GM19193 (cell line): ENCODE results near the gene DNAH1.
A peak's percentile ranks its signal among the peaks of the same experiment; 100 is the strongest.

Experiments
- POLR2A ChIP-seq: IDR thresholded peaks from 4 replicates; pipeline ENCODE4 v1.6.1; 2011; ENCODE audit not compliant: insufficient read depth, insufficient read length; ENCODE audit errors: extremely low read depth

DNAH1 gene

DNA sequence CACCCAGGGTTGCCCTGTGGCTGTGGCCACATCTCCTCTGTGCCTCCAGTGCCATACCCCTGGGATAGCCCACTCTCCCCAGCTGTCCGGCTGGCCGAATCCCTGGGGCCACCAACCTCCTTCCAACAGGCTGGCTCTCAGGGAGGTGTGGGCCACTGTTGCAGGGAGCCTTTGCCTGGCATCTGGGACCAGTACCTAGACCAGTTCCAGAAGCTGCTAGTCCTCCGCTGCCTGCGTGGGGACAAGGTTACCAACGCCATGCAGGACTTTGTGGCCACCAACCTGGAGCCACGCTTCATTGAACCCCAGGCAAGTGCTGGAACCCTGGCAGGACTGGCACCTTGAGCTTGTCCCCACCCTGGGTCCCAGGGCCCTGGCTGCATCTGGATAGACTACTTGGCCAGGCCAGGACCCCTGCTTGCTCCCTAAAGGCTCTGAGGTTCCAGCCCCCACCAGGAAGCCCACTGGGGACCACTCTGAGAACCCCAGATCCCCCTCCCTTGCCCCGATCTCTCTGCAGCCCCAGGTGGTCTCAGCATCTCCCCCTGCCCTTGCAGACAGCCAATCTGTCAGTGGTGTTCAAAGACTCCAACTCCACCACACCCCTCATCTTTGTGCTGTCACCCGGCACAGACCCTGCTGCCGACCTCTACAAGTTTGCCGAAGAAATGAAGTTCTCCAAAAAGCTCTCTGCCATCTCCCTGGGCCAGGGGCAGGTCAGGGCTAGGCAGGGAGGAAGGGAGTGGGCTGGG, 78.8 kb downstream of the DNAH1 start:
- no peak for TF ChIP-seq POLR2A

DNA sequence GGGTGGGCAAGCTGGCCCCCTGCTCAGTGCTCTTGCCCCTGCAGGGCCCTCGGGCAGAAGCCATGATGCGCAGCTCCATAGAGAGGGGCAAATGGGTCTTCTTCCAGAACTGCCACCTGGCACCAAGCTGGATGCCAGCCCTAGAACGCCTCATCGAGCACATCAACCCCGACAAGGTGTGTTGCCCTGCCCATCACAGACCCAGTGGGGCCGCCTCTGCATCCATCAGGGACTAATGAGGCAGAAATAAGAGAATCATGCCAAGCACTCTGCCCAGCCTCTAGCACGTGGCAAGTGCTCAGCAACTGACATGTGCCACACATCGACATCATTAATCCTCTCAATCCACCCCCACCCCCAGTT, 79.4 kb downstream of the DNAH1 start:
- no peak for TF ChIP-seq POLR2A

DNA sequence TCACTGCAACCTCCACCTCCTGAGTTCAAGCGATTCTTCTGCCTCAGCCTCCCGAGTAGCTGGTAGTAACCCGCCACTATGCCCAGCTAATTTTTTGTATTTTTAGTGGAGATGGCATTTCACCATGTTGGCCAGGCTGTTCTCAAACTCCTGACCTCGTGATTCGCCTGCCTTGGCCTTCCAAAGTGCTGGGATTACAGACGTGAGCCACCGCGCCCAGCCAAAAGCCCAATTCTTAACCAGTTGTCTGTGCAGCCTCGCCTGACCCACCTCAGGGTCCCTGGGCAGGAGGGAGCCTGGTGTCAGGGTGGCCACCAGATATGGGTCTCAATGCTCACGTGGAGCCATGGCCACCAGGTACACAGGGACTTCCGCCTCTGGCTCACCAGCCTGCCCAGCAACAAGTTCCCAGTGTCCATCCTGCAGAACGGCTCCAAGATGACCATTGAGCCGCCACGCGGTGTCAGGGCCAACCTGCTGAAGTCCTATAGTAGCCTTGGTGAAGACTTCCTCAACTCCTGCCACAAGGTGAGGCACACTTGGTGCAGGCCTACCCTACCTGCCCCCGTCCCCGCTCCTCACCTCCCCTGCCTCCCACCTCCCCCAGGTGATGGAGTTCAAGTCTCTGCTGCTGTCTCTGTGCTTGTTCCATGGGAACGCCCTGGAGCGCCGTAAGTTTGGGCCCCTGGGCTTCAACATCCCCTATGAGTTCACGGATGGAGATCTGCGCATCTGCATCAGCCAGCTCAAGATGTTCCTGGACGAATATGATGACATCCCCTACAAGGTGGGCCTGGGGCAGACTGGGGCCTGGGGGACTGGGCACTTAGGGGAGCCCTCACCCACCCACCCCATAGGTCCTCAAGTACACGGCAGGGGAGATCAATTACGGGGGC, 80.1 kb downstream of the DNAH1 start:
- no peak for TF ChIP-seq POLR2A

DNA sequence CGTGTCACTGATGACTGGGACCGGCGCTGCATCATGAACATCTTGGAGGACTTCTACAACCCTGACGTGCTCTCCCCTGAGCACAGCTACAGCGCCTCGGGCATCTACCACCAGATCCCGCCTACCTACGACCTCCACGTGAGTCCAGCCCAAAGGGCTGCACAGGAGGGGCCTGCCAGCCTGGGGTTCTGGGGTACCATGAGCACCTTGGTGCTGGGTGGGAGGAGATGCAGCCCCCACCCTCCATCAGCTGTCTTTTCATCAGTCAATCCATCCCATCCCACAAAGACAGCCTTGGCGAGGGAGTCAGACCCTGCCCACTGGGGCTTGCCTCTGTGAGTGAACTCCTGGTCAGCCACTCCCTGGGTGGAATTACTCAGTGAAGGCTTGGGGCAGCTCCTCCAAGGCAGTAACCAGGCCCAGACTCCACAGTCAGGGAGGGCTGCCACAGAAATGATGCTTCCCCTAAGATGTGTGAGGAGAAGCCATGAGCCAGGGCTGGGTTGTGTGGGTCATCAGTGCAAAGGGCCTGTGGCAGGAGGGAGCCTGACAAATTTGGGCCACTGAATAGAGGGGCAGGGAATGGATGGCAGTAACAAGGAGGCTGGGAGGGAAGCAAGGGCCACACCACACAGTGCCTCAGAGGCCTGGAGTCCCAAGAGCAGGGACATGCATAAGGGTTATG, 80.9 kb downstream of the DNAH1 start:
- TF ChIP-seq POLR2A: no peak

DNA sequence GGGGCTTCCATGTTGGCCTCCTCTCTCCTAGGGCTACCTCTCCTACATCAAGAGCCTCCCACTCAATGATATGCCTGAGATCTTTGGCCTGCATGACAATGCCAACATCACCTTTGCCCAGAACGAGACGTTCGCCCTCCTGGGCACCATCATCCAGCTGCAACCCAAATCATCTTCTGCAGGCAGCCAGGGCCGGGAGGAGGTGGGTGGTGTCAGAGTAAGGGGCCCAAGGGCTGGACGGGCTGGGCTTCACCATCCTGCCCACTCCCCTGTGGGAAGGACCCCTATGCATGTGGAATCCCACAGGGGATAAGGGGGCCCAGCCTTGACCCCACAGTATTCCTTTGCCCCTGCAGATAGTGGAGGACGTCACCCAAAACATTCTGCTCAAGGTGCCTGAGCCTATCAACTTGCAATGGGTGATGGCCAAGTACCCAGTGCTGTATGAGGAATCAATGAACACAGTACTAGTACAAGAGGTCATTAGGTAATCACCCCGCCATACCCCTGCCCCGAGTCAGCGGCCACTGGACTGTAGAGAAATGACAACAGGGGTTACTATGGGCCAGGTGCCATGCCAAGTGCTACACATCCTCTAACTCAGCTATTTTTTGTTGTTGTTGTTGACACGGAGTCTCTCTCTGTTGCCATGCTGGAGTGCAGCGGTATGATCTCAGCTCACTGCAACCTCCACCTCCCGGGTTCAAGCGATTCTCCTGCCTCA, 81.7 kb downstream of the DNAH1 start:
- no peak for TF ChIP-seq POLR2A

DNA sequence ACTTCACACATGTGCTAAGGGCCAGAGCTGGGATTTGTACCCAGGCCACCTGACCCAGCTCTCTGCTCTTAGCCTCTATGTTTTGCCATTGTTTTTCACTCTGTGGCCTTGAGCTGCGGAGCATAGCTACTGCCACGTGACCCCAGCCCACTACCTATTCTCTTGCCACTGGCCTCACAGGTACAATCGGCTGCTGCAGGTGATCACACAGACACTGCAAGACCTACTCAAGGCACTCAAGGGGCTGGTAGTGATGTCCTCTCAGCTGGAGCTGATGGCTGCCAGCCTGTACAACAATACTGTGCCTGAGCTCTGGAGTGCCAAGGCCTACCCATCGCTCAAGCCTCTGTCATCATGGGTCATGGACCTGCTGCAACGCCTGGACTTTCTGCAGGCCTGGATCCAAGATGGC, 82.6 kb downstream of the DNAH1 start:
- TF ChIP-seq POLR2A: no peak

DNA sequence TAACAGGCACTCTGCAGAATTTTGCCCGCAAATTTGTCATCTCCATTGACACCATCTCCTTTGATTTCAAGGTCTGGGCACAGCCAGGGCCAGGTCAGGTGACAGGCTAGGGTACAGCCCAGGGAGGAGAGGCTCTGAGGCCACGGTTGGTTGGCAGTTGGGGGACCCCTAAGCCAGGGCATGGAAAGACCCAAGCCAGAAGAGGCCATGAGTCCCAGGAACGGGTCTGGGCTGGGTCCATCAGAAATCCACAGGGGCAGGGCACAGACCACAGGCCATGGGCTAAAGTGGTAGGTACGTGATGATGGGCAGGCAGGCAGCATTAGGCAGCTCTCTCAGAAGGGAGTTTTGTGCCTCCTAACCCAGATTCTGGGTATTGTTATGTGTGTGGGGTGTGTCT, 83.0 kb downstream of the DNAH1 start:
- TF ChIP-seq POLR2A: no peak

DNA sequence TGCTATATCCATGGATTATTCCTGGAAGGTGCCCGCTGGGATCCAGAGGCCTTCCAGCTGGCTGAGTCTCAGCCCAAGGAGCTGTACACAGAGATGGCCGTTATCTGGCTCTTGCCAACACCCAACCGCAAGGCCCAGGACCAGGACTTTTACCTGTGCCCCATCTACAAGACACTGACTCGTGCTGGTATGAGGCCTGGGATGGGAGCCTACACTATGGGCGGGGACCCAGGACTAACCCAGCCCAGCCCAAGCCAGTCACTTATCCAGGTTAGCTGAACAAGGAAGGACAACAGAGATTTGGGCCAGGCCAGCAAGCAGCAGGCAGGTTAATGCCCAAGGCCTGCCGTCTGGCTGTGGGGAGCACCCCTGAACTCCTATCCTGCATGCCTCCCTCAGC, 83.5 kb downstream of the DNAH1 start:
- no peak for TF ChIP-seq POLR2A

DNA sequence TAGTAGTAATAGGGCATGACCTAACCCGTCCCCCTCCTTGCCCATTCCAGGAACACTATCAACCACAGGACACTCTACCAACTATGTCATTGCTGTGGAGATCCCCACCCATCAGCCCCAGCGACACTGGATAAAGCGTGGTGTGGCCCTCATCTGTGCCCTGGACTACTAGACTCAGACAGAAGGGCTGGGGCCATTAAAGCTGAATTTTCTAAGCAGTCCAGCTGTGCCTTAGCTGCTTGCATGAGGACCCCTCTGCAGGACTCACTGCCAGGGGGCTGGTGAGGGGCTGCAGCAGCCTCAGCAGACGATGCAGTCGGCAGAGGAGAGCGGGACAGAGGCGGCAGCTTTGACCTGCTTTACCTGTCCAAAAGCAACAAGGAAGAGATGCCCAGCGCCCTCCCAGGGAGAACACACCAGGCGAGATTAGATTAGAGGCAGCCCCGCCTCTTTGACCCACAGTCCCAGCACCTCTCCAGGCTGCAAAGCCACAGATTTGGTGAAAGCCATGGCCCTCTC, 84.2 kb downstream of the DNAH1 start:
- TF ChIP-seq POLR2A: no peak

DNA sequence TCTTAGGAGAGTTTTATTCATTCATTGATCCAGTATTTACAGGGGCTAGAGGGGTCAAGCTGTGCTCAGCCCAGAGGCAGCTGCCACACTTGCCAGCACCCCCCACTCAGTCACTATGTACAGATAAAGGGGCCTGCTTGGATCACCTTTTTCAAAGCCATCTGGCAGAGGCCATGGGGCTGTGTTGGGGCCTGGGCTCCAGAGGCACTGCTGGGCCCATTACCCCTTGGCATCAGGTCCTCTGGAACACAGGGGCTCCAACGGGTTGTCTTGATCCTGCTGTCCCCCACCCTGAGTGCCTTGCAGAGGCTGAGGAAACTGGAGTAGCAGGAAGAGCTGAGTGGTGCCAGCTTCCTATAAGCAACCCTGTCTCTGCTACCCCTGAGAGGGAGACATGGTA, 84.9 kb downstream of the DNAH1 start:
- TF ChIP-seq POLR2A: no peak

DNA sequence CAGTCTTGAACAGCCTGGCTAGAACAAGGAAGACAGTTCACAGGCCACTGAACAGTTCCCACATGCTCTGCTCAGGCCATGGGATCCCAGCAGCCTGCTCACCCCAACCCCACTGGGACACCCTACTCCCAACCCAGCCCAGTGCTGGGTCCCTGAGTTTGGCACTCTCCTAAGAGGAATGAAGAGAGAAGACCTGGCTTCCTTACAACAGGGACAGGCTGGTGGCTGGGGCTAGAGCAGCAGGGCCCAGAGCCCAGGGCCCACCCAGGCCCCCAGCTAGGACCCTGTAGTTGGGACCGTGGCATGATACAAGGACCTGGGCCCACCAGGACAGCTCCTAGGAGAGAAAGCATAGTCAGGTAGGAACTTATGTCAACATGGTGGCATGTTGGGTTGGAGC, 85.4 kb downstream of the DNAH1 start:
- no peak for TF ChIP-seq POLR2A

DNA sequence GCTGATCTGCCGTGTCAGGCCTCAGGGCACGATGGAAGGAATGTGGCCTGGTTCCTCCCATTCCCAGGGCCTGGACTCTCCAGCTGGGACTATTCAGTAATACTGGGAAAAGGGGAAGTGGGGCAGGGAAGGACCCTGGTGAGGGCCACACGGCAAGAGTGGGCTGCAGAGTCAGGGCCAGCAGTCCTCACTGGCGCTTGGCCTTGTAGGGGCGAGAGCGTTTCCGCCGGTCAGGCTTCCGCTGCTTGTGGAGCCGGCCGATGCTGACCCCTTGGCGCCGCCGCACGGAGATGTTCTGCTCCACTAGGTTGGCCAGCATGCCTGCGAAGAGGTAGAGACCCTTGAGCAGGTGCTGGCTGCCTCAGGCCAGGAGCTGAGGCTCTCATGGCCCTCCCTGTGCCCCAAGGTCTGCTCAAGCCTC, 86.0 kb downstream of the DNAH1 start:
- TF ChIP-seq POLR2A: no peak

DNA sequence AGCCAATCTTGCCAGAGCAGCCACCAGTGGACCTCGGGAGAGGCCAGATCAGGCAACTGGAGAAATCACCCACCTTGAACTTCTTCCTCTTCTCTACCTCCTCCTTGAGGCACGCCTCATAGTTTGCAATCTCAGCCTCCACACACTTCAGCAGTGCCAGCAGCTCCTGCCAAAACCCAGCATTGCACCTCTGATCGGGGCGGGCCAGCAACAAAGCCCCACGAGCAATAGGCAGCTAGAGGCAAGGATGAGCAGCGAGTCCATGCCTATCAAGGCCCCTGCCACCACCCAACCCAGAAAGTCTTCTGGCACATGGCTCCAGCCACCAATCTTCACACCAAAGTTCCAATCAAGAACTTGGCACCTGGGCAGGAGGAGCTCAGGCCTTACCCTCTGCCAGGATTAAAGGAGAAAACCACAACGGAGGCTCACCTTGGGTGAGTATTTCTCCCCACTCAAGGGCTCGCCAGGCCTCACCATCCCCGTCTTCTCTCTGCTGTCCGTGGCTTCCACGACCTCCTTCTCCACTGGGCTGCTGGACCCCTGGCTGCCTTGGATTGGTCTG, 86.7 kb downstream of the DNAH1 start:
- no peak for TF ChIP-seq POLR2A

DNA sequence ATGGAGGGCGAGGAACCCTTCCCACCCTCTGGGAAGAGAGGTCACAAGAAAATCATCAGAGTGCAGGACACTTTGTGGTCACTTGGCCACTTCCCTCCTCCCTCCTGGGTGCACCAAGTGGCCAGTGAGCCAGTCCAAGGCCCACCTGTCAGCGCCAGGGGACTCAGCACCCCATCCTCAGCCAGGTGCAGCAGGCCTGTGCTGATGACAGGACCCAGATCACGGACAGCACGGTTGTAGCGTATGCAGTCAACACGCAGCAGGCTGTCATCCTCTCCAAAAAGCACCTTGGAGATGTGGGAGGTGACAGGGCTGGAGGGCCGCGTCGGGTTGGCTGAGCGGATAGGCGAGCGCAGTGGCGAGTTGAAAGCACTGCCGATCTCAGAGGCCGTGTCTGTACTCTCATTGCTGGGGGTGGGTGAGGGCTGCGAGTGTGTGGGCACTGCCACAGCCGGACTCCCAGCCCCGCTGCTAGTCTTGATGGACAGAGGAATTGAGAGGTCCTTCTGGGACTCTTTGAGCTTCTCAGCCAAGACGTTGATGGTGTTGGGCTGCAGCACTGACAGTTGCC, 87.2 kb downstream of the DNAH1 start:
- peak; percentile 8 for TF ChIP-seq POLR2A
